HL-60 (cell line): ENCODE measurements around the gene IGFBP6.
"Not testable (repeated sequence)": the region's sequence is repeated elsewhere in the genome, so short reads cannot be mapped to it uniquely, and the experiment has no call there.

Experiments used
- DNase-seq, 2 experiments: peaks; one replicate each; pipeline ENCODE4 v3.0.0-alpha.2; 2010 to 2020; ENCODE audit warnings: low read depth in 1 of 2, low spot score in 1 of 2
- H3K27ac ChIP-seq: fragments of 250-450 bp; sonication (Bioruptor Pico); replicated peaks from 2 replicates; pipeline ENCODE4 v1.5.1; 2020; ENCODE audit warnings: mild to moderate bottlenecking, moderate library complexity
- H3K27me3 ChIP-seq: fragments of 250-450 bp; sonication (Bioruptor Pico); 2 replicates; pipeline ENCODE4 v1.5.1; 2021; ENCODE audit warnings: mild to moderate bottlenecking, moderate library complexity; ENCODE audit not compliant: insufficient read depth, poor library complexity, severe bottlenecking
- H3K4me3 ChIP-seq: replicated peaks from 2 replicates; pipeline ENCODE4 v1.5.1; 2011; ENCODE audit warnings: mild to moderate bottlenecking, control low read depth, low read length; ENCODE audit not compliant: insufficient read depth
- CTCF ChIP-seq: IDR thresholded peaks from one replicate; pipeline ENCODE4 v1.5.1; 2011; ENCODE audit warnings: low read length, control low read depth, inconsistent platforms; ENCODE audit not compliant: insufficient read depth
- GABPA ChIP-seq: IDR thresholded peaks from 2 replicates; pipeline ENCODE4 v1.6.1; 2012; ENCODE audit warnings: low read depth
- POLR2AphosphoS5 ChIP-seq: IDR thresholded peaks from 2 replicates; pipeline ENCODE4 v1.6.1; 2012; ENCODE audit warnings: low read depth
- REST ChIP-seq: IDR thresholded peaks from 2 replicates; pipeline ENCODE4 v1.6.1; 2012; ENCODE audit warnings: low read depth; ENCODE audit not compliant: insufficient replicate concordance
- SPI1 ChIP-seq: IDR thresholded peaks from 2 replicates; pipeline ENCODE4 v1.6.1; 2012; ENCODE audit warnings: low read depth, mild to moderate bottlenecking, borderline replicate concordance

IGFBP6 gene

GRCh38 chr12:53112431-53112830 lies 15.0 kb downstream of the IGFBP6 start:
- DNase-seq, result peak in 1 of 2 experiments; percentile 52
- peak overlapping the region; percentile 51 for H3K27ac ChIP-seq
- H3K27me3 ChIP-seq, H3K4me3 ChIP-seq: not testable (repeated sequence)

GRCh38 chr12:53113136-53113705 lies 15.8 kb downstream of the IGFBP6 start:
- Histone ChIP-seq H3K27me3 (no peaks in the 10 kb centered on the region), H3K4me3 (no peak overlapping the region), H3K27ac (no peak overlapping the region; the same call in 1 of the 2 replicates)
- TF ChIP-seq GABPA, result no peak
- TF ChIP-seq SPI1, result no peak
- no peak for TF ChIP-seq CTCF
- TF ChIP-seq POLR2AphosphoS5, result no peak
- no peak for TF ChIP-seq REST
- no peak for DNase-seq

GRCh38 chr12:53113951-53114350 lies 16.5 kb downstream of the IGFBP6 start:
- H3K4me3 ChIP-seq, result no peak overlapping the region
- H3K27ac ChIP-seq, result no peak overlapping the region
- no peak for DNase-seq
- TF ChIP-seq POLR2AphosphoS5 (no peak), SPI1 (no peak), GABPA (no peak), CTCF (no peak), REST (no peak)
- H3K27me3 ChIP-seq, result no peaks in the 10 kb centered on the region

- no peak for TF ChIP-seq GABPA
- TF ChIP-seq POLR2AphosphoS5, result no peak
- no peak for TF ChIP-seq REST
- TF ChIP-seq SPI1, result no peak
- no peak for TF ChIP-seq CTCF
- no peak overlapping the region for H3K4me3 ChIP-seq
- DNase-seq, result no peak
- no peak overlapping the region for H3K27ac ChIP-seq
- no peaks in the 10 kb centered on the region for H3K27me3 ChIP-seq
Measured at GRCh38 chr12:53115112-53115890, 17.8 kb downstream of the IGFBP6 start.
